SJSA1 (cell line): Measurements from ENCODE around the gene ADAMTS18. TPM values are rescaled to one million over a fixed set of nuclear protein-coding genes. Genes with fewer than 3 reads are reported as not detected.
"Not testable (repeated sequence)": the region's sequence is repeated elsewhere in the genome, so short reads cannot be mapped to it uniquely, and the experiment has no call there.

Experiments
- DNase-seq, 2 experiments: peaks; one replicate each; pipeline ENCODE4 v3.0.0-alpha.2; 2015 to 2020; ENCODE audit warnings: low spot score in 2 of 2, low read depth in 1 of 2
- H3K27ac ChIP-seq: fragments of 250-450 bp; sonication (Bioruptor Pico); 2 replicates; pipeline ENCODE4 v1.5.1; 2020; ENCODE audit warnings: mild to moderate bottlenecking, moderate library complexity
- H3K27me3 ChIP-seq: fragments of 250-450 bp; sonication (Bioruptor Pico); replicated peaks from 2 replicates; pipeline ENCODE4 v1.5.1; 2020; ENCODE audit warnings: mild to moderate bottlenecking, moderate library complexity
- H3K36me3 ChIP-seq: fragments of 250-450 bp; sonication (Bioruptor Pico); 2 replicates; pipeline ENCODE4 v1.5.1; 2020; ENCODE audit warnings: mild to moderate bottlenecking
- H3K4me1 ChIP-seq: fragments of 250-450 bp; sonication (Bioruptor Pico); replicated peaks from 2 replicates; pipeline ENCODE4 v1.6.1; 2021; ENCODE audit warnings: mild to moderate bottlenecking
- H3K4me3 ChIP-seq: fragments of 250-450 bp; sonication (Bioruptor Pico); 2 replicates; pipeline ENCODE4 v1.5.1; 2020; ENCODE audit warnings: mild to moderate bottlenecking
- H3K9me3 ChIP-seq: fragments of 250-450 bp; sonication (Bioruptor Pico); replicated peaks from 2 replicates; pipeline ENCODE4 v1.5.1; 2020; ENCODE audit warnings: mild to moderate bottlenecking
- total RNA-seq: library from RNA; depleted of rRNA; stranded (reverse); fragments of >200 nt; shearing (Covaris generic); gene quantifications from 2 replicates; pipeline ENCODE4 v1.2.3, GENCODE V29; 2014; rRNA removed

Gene ADAMTS18
- total RNA-seq, 1 experiment from 2014 or later, result not detected

GRCh38 chr16:77250400-77250799 lies 184.4 kb downstream of the ADAMTS18 start:
- no peak for DNase-seq
- Histone ChIP-seq H3K4me1 (no peaks in the 10 kb centered on the region), H3K36me3 (no peaks in the 10 kb centered on the region), H3K9me3 (no peaks in the 10 kb centered on the region), H3K27ac (no peak overlapping the region), H3K4me3 (no peak overlapping the region), H3K27me3 (no peaks in the 10 kb centered on the region)

- H3K36me3 ChIP-seq, result no peaks in the 10 kb centered on the region
- DNase-seq, result no peak
- no peaks in the 10 kb centered on the region for H3K4me1 ChIP-seq
- H3K4me3 ChIP-seq, result no peak overlapping the region
- H3K27me3 ChIP-seq, result no peaks in the 10 kb centered on the region
- H3K27ac ChIP-seq, result no peak overlapping the region
- no peaks in the 10 kb centered on the region for H3K9me3 ChIP-seq
Measured at GRCh38 chr16:77246150-77246549, 188.7 kb downstream of the ADAMTS18 start.

- H3K36me3 ChIP-seq, H3K9me3 ChIP-seq, H3K27ac ChIP-seq, DNase-seq, H3K27me3 ChIP-seq, H3K4me3 ChIP-seq, H3K4me1 ChIP-seq: not testable (repeated sequence)
Measured at GRCh38 chr16:77242471-77242870, 192.4 kb downstream of the ADAMTS18 start.

GRCh38 chr16:77238593-77238992 lies 196.2 kb downstream of the ADAMTS18 start:
- DNase-seq, result no peak
- Histone ChIP-seq H3K4me3 (no peak overlapping the region), H3K36me3 (no peaks in the 10 kb centered on the region), H3K4me1 (no peaks in the 10 kb centered on the region), H3K27ac (no peak overlapping the region), H3K9me3 (no peaks in the 10 kb centered on the region), H3K27me3 (no peaks in the 10 kb centered on the region)

- peak; percentile 64 to 82 for DNase-seq
- no peaks in the 10 kb centered on the region for H3K9me3 ChIP-seq
- H3K4me3 ChIP-seq, result no peak overlapping the region
- no peaks in the 10 kb centered on the region for H3K4me1 ChIP-seq
- H3K36me3 ChIP-seq, result no peaks in the 10 kb centered on the region
- no peaks in the 10 kb centered on the region for H3K27me3 ChIP-seq
- H3K27ac ChIP-seq, result no peak overlapping the region
Measured at GRCh38 chr16:77236063-77236511, 198.7 kb downstream of the ADAMTS18 start.

- no peaks in the 10 kb centered on the region for H3K27me3 ChIP-seq
Measured at GRCh38 chr16:77234611-77235010, 200.2 kb downstream of the ADAMTS18 start.

GRCh38 chr16:77233799-77234519 lies 200.9 kb downstream of the ADAMTS18 start:
- Histone ChIP-seq H3K4me3 (no peak overlapping the region), H3K27me3 (no peaks in the 10 kb centered on the region), H3K27ac (no peak overlapping the region), H3K4me1 (no peaks in the 10 kb centered on the region), H3K36me3 (no peaks in the 10 kb centered on the region), H3K9me3 (no peaks in the 10 kb centered on the region)
- no peak for DNase-seq

More at GRCh38 chr16:77234611-77235010, 200.2 kb downstream of the ADAMTS18 start:
- no peaks in the 10 kb centered on the region for H3K4me1 ChIP-seq
- DNase-seq, result peak in 1 of 2 experiments; percentile 25
- H3K4me3 ChIP-seq, result no peak overlapping the region
- H3K36me3 ChIP-seq, result no peaks in the 10 kb centered on the region
- no peak overlapping the region for H3K27ac ChIP-seq
- no peaks in the 10 kb centered on the region for H3K9me3 ChIP-seq

Other genes starting within 250 kb of the ADAMTS18 start
- 5.2 and 16.8 TPM in 2 replicates for gene MON1B, start 243.8 kb downstream of the ADAMTS18 start, total RNA-seq
- 0.32 and 1.2 TPM in 2 replicates for gene SYCE1L, start 235.6 kb downstream of the ADAMTS18 start, total RNA-seq